Kidney glomerular epithelial cell (primary cell): ENCODE measurements around the gene SFRP5.

Experiments used
- DNase-seq: peaks from one replicate; lab custom pipeline; 2025; lab: John Stamatoyannopoulos, UW

SFRP5 gene

GRCh38 chr10:97765201-97765600, 6.6 kb downstream of the SFRP5 start:
- DNase-seq = no peak

GRCh38 chr10:97764519-97764931, 7.3 kb downstream of the SFRP5 start:
- DNase-seq = no peak

GRCh38 chr10:97763947-97764346, 7.9 kb downstream of the SFRP5 start:
- no peak for DNase-seq

DNA sequence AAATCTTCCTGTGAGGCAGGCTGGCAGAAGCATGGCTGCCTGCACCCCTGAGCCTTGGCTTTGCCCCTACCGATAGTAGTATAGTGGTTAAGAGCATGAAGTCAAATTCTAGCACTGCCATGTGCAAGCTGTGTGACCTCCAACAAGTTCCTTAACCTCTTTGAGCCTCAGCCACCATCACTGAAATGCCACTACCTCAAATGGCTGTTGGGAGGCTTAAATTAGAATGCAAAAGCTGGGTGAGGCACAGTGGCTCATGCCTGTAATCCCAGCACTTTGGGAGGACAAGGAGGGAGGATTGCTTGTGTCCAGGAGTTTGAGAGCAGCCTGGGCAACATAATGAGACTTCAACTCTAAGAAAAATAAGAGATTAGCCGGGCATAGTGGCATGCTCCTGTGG, 8.4 kb downstream of the SFRP5 start:
- DNase-seq = no peak

GRCh38 chr10:97762816-97763215, 9.0 kb downstream of the SFRP5 start:
- peak; percentile 18 for DNase-seq

- DNase-seq = no peak
These were observed 9.7 kb downstream of the SFRP5 start for GRCh38 chr10:97762056-97762455.

- no peak for DNase-seq
These were observed 10.4 kb downstream of the SFRP5 start for GRCh38 chr10:97761331-97761865.

DNA sequence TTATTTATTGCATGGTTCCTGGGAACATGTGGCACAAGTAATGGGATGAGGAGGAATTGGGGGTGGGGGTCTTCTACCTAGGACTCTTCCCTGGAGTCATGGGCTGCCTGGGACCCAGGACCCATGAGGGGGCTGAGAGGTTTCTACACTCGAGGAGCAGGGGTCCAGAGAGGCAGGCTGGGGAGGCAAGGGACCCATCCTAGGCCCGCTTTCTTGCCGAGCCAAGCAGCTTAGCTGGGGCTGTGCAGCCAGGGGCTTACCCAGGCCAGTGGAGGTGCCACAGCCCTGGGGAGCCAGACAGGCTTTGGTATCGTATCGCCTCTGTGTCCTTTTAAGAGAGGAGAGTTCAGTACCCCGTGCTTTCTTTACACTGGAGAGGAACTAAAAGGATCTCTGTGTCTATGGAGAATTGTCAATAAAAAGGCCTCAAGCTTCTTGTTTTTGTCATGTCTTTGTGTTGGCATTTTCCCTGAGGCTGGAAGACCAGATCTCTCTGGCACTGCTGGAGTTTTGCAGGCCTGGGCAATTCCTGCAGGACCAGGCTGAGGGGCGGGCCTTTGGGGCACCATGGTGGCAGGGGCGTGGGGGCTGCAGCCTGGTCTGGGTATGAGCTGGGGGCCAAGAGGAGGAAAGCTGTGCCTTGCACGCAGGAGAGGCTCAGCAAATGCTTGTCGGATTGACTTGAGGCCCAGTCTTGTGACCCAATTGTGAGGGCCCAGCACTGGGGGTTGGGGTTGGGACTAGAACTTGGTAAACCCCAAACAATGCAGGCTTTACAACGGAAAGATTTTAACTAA, 11.1 kb downstream of the SFRP5 start:
- no peak for DNase-seq

- no peak for DNase-seq
These were observed 11.9 kb downstream of the SFRP5 start for GRCh38 chr10:97759946-97760345.

GRCh38 chr10:97759158-97759887, 12.5 kb downstream of the SFRP5 start:
- peak; percentile 51 for DNase-seq

GRCh38 chr10:97757471-97757870, 14.3 kb downstream of the SFRP5 start:
- DNase-seq = no peak

- no peak for DNase-seq
These were observed 16.1 kb downstream of the SFRP5 start for GRCh38 chr10:97755718-97756117.

DNA sequence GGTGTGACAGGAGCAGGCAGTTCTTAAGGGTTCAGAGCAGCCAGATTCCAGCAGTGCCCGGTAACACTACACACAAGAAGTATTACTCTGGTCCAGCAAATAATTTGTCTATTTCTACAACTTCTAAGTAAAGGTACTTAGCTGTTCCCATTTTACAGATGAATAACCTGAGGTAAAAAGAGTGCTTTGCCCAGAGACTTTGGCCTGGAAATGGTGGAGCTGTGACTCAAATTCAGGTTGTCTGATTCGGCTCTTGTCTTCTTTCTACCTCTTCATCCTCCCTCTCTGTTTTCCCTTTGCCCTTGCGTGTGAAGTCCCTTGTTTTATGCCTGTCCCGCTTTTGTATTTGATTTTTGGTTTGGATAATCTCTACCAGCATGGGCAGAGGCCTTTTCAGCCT, 17.1 kb downstream of the SFRP5 start:
- DNase-seq = no peak

DNA sequence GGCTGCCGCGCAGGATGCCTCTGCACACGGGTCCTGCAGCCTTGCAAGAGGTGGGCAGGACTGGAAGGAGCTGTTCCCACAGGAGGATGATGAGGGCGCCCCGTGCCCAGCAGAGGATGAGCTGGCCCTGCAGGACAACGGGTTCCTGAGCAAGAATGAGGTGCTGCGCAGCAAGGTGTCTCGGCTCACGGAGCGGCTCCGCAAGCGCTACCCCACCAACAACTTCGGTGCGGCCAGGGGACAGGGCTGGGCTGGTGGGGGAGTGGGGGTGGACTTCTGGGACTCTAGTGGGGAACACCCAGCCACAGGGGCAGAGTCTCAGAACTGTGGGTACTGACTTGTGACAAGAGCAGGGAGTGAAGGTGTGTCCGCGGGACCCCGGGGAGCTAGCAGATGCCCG, 18.8 kb downstream of the SFRP5 start:
- no peak for DNase-seq

GRCh38 chr10:97748116-97748515, 23.7 kb downstream of the SFRP5 start:
- DNase-seq = no peak

DNA sequence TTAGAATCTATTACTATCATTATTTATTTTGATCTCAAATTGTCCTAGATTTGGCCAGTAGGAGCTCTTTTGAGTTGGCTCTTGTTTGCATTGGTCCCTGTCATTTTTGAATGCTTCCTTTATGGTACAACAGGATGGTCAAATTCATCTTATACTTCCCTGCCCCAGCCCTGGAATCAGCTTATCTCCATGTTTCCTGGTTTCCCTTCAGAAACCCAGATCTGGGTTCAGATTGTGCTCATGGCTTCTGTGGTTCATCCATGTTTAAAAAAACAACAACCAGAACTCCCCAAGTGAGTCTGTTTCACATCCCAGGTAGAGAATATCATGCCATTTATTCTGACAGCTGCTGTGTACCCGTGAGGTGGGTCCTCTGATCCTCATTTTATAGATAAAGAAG, 24.2 kb downstream of the SFRP5 start:
- DNase-seq = no peak

- no peak for DNase-seq
These were observed 27.3 kb downstream of the SFRP5 start for GRCh38 chr10:97744405-97745035.

GRCh38 chr10:97743169-97743943, 28.4 kb downstream of the SFRP5 start:
- DNase-seq = no peak

DNA sequence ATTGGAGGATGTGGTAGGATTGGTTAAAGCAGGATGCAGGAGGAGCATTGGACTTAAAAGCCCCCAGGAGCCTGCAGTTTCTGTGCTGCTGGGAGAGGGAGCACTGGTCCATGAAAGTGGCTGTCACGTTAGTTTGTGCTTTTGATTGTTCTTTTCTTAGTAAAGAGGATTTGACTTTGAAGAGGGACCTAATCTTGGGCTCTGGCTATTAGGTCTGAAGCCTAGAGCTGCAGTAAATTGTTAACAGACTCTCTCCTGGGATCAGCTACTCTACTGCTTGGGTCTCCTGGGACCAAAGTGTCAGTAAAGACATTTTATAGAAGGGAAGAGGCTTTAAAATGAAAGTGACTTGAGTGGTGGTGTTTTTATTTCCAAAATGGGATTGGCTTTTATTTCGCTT, 31.2 kb downstream of the SFRP5 start:
- no peak for DNase-seq

DNA sequence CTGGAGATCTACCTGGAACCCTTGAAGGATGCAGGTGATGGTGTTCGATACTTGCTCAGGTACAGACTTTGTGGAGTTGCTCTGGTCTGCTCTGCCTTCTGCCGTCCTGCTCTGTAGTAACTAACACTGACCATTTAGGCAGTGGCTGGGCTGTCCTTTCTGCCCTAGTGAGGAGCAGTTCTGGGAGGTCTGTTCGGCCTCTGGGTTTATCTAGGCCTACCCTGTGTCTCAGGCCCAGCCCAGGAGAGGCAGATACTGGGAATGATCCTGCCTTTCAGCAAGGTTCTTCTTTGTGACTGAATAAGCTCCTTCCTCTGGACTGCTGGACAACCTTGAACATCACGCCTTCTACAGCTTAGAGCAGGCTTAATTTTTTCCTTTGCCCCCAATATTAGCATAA, 33.2 kb downstream of the SFRP5 start:
- DNase-seq = no peak

- DNase-seq = no peak
These were observed 34.0 kb downstream of the SFRP5 start for GRCh38 chr10:97737770-97738265.
